Caco-2 (cell line): ENCODE measurements around the gene JAG1. TPM values are rescaled to one million over a fixed set of nuclear protein-coding genes. Genes with fewer than 3 reads are reported as not detected.

Experiments used
- BruUV-seq: library from RNA; stranded (reverse); fragments of 400-500 nt; replicated peaks from 2 replicates; lab custom pipeline; 2021; lab: Mats Ljungman, UMichigan
- CTCF ChIA-PET: fragments of 300-600 bp; sonication (Branson Sonifier 250); formaldehyde crosslinking; loops from one replicate; lab custom pipeline; 2022; ENCODE audit warnings: antibody characterized with exemption; lab: Charles Lee
- POLR2A ChIA-PET: fragments of 300-600 bp; sonication (Branson Sonifier 250); formaldehyde crosslinking; loops from one replicate; lab custom pipeline; 2022; ENCODE audit warnings: antibody characterized with exemption; lab: Charles Lee
- DNase-seq, 2 experiments: peaks; one replicate each; pipeline versions ENCODE4 v3.0.0 to v3.0.0-alpha.2; 2020 to 2022
- H3K27me3 ChIP-seq: replicated peaks from 2 replicates; pipeline ENCODE4 v1.6.0; 2011; ENCODE audit warnings: low read length; ENCODE audit not compliant: control insufficient read depth, insufficient read depth
- H3K36me3 ChIP-seq: 2 replicates; pipeline ENCODE4 v1.5.1; 2011; ENCODE audit warnings: low read length; ENCODE audit not compliant: control insufficient read depth, insufficient read depth
- H3K4me1 ChIP-seq: fragments of 250-450 bp; sonication (Bioruptor Pico); 2 replicates; pipeline ENCODE4 v1.5.1; 2020; ENCODE audit warnings: mild to moderate bottlenecking
- H3K4me3 ChIP-seq: 2 replicates; pipeline ENCODE4 v1.5.1; 2011; ENCODE audit warnings: low read depth, mild to moderate bottlenecking, control low read depth, low read length
- H3K9me3 ChIP-seq: fragments of 250-450 bp; sonication (Bioruptor Pico); 2 replicates; pipeline ENCODE4 v1.5.1; 2020; ENCODE audit warnings: mild to moderate bottlenecking, moderate library complexity
- H3K27ac Mint-ChIP-seq: one replicate; pipeline ENCODE4 v1.8.0; 2022; ENCODE audit warnings: mixed read lengths; ENCODE audit not compliant: unreplicated experiment
- H3K27me3 Mint-ChIP-seq: one replicate; pipeline ENCODE4 v1.8.0; 2022; ENCODE audit warnings: mixed read lengths; ENCODE audit not compliant: insufficient read depth, unreplicated experiment
- H3K36me3 Mint-ChIP-seq: one replicate; pipeline ENCODE4 v1.8.0; 2022; ENCODE audit warnings: mild to moderate bottlenecking, mixed read lengths; ENCODE audit not compliant: insufficient read depth, unreplicated experiment
- H3K4me1 Mint-ChIP-seq: one replicate; pipeline ENCODE4 v1.8.0; 2022; ENCODE audit warnings: low read depth, mixed read lengths; ENCODE audit not compliant: unreplicated experiment
- H3K4me3 Mint-ChIP-seq: one replicate; pipeline ENCODE4 v1.8.0; 2022; ENCODE audit warnings: mild to moderate bottlenecking, moderate library complexity, mixed read lengths; ENCODE audit not compliant: unreplicated experiment
- H3K9me3 Mint-ChIP-seq: one replicate; pipeline ENCODE4 v1.8.0; 2022; ENCODE audit warnings: mixed read lengths; ENCODE audit not compliant: unreplicated experiment
- CTCF ChIP-seq, 2 experiments: fragments of 200-600 bp in 1 of 2; IDR thresholded peaks; 1 replicate in 1 of 2; 2 replicates in 1 of 2; pipeline versions ENCODE4 v1.5.1 to v1.8.0; 2011 to 2022; ENCODE audit warnings: antibody characterized with exemption in 1 of 2, control low read depth in 1 of 2, inconsistent platforms in 1 of 2, low read depth in 1 of 2, low read length in 1 of 2, mild to moderate bottlenecking in 1 of 2, moderate library complexity in 1 of 2; ENCODE audit not compliant: insufficient read depth in 1 of 2, severe bottlenecking in 1 of 2, unreplicated experiment in 1 of 2
- intact Hi-C: fragments of 100-400 bp; cut with micrococcal nuclease; formaldehyde crosslinking; loops from one replicate; pipeline ENCODE4 v1.10.0; 2022; ENCODE audit not compliant: unreplicated experiment
- total RNA-seq: library from RNA; stranded (reverse); gene quantifications from 2 replicates; pipeline ENCODE4 v1.2.3, GENCODE V29; 2022

The JAG1 gene
- total RNA-seq, 1 experiment from 2014 or later: 69.8 TPM

- Histone ChIP-seq H3K27me3 (no peaks in the 10 kb centered on the region), H3K4me1 (peaks cover 10% of the 10 kb centered on the region; the same call in 1 of the 2 replicates), H3K36me3 (no peaks in the 10 kb centered on the region), H3K4me3 (no peak overlapping the region), H3K9me3 (no peaks in the 10 kb centered on the region)
- Mint-ChIP-seq H3K9me3 (peaks cover under 1% of the 10 kb centered on the region), H3K27ac (no peak overlapping the region), H3K4me1 (peaks cover 8% of the 10 kb centered on the region), H3K36me3 (peaks cover 6% of the 10 kb centered on the region), H3K4me3 (no peak overlapping the region), H3K27me3 (no peaks in the 10 kb centered on the region)
- no peak for DNase-seq
- BruUV-seq: no TSS peak
- no peak for TF ChIP-seq CTCF (IDR thresholded peaks at IDR 0.05; ENCODE audit: insufficient read depth in 1 of 2, low read depth in 1 of 2, low read length in 1 of 2, severe bottlenecking in 1 of 2, unreplicated experiment in 1 of 2)
- CTCF ChIA-PET: no interaction called here
- POLR2A ChIA-PET: no interaction called here
- intact Hi-C loops: no loop called here
Measured at GRCh38 chr20:10596710-10597121, 77.1 kb downstream of the JAG1 start.

GRCh38 chr20:10595985-10596384, 77.8 kb downstream of the JAG1 start:
- Mint-ChIP-seq H3K27ac (no peak overlapping the region), H3K36me3 (peaks cover 6% of the 10 kb centered on the region), H3K4me3 (no peak overlapping the region), H3K4me1 (peaks cover 8% of the 10 kb centered on the region), H3K27me3 (no peaks in the 10 kb centered on the region), H3K9me3 (no peaks in the 10 kb centered on the region)
- BruUV-seq: no TSS peak
- CTCF ChIA-PET: interaction anchor here (1.0 kb wide), 1 partner anchor 15 kb away, joined by 3 read pairs; no protein-coding TSS in a partner anchor
- POLR2A ChIA-PET: no interaction called here
- no peaks in the 10 kb centered on the region for H3K27me3 ChIP-seq
- TF ChIP-seq CTCF (IDR thresholded peaks at IDR 0.05; ENCODE audit: insufficient read depth in 1 of 2, low read depth in 1 of 2, low read length in 1 of 2, severe bottlenecking in 1 of 2, unreplicated experiment in 1 of 2): no peak
- no peak overlapping the region for H3K4me3 ChIP-seq
- intact Hi-C loops: no loop called here
- DNase-seq: no peak
- peaks cover 10% of the 10 kb centered on the region; the same call in 1 of the 2 replicates for H3K4me1 ChIP-seq
- H3K9me3 ChIP-seq: no peaks in the 10 kb centered on the region
- no peaks in the 10 kb centered on the region for H3K36me3 ChIP-seq

- intact Hi-C loops: no loop called here
- no peak for DNase-seq
- Histone ChIP-seq H3K27me3 (no peaks in the 10 kb centered on the region), H3K4me3 (no peak overlapping the region), H3K36me3 (no peaks in the 10 kb centered on the region), H3K9me3 (no peaks in the 10 kb centered on the region), H3K4me1 (peaks cover 10% of the 10 kb centered on the region; the same call in 1 of the 2 replicates)
- peaks cover 8% of the 10 kb centered on the region for H3K4me1 Mint-ChIP-seq
- POLR2A ChIA-PET: no interaction called here
- no peak overlapping the region for H3K4me3 Mint-ChIP-seq
- H3K36me3 Mint-ChIP-seq: peaks cover 6% of the 10 kb centered on the region
- H3K9me3 Mint-ChIP-seq: no peaks in the 10 kb centered on the region
- TF ChIP-seq CTCF (IDR thresholded peaks at IDR 0.05; ENCODE audit: insufficient read depth in 1 of 2, low read depth in 1 of 2, low read length in 1 of 2, severe bottlenecking in 1 of 2, unreplicated experiment in 1 of 2): no peak
- H3K27me3 Mint-ChIP-seq: no peaks in the 10 kb centered on the region
- CTCF ChIA-PET: interaction anchor here (1.0 kb wide), 1 partner anchor 16 kb away, joined by 3 read pairs; no protein-coding TSS in a partner anchor
- H3K27ac Mint-ChIP-seq: no peak overlapping the region
- BruUV-seq: no TSS peak
Measured at GRCh38 chr20:10595266-10595665, 78.5 kb downstream of the JAG1 start.
